Activated CD4-positive, alpha-beta memory T cell treated with anti-CD3 and anti-CD28 coated beads, Interleukin-2, amount 10 ng/mL, durations not matched to agents 7 days and 5 days (primary cell): ENCODE results near the gene MYO3A. TPM values are rescaled to one million over a fixed set of nuclear protein-coding genes. Genes with fewer than 3 reads are reported as not detected.

Experiments used
- CTCF ChIA-PET: fragments of 350-600 bp; sonication (Branson Sonifier 250); formaldehyde crosslinking; loops from one replicate; lab custom pipeline; 2021; ENCODE audit warnings: antibody characterized with exemption, inconsistent platforms; lab: Charles Lee
- POLR2A ChIA-PET: fragments of 350-600 bp; sonication (Branson Sonifier 250); formaldehyde crosslinking; loops from one replicate; lab custom pipeline; 2021; ENCODE audit warnings: antibody characterized with exemption; lab: Charles Lee
- DNase-seq: peaks from one replicate; pipeline ENCODE4 v3.0.0-alpha.2; 2020
- H3K27ac Mint-ChIP-seq: one replicate; pipeline ENCODE4 v1.8.0; 2021; ENCODE audit warnings: mild to moderate bottlenecking, mixed read lengths
- H3K27me3 Mint-ChIP-seq: one replicate; pipeline ENCODE4 v1.8.0; 2021; ENCODE audit warnings: mixed read lengths
- H3K36me3 Mint-ChIP-seq: one replicate; pipeline ENCODE4 v1.8.0; 2021; ENCODE audit warnings: low read depth, mixed read lengths
- H3K4me1 Mint-ChIP-seq: one replicate; pipeline ENCODE4 v1.8.0; 2021; ENCODE audit warnings: mixed read lengths
- H3K4me3 Mint-ChIP-seq: one replicate; pipeline ENCODE4 v1.8.0; 2021; ENCODE audit warnings: mild to moderate bottlenecking, mixed read lengths
- H3K9me3 Mint-ChIP-seq: one replicate; pipeline ENCODE4 v1.8.0; 2021; ENCODE audit warnings: mixed read lengths
- total RNA-seq, 2 experiments: library from RNA; stranded (reverse); gene quantifications; one replicate each; pipeline ENCODE4 v1.2.3, GENCODE V29; 2021

Gene MYO3A
- total RNA-seq, 2 experiments from 2014 or later: not detected

DNA sequence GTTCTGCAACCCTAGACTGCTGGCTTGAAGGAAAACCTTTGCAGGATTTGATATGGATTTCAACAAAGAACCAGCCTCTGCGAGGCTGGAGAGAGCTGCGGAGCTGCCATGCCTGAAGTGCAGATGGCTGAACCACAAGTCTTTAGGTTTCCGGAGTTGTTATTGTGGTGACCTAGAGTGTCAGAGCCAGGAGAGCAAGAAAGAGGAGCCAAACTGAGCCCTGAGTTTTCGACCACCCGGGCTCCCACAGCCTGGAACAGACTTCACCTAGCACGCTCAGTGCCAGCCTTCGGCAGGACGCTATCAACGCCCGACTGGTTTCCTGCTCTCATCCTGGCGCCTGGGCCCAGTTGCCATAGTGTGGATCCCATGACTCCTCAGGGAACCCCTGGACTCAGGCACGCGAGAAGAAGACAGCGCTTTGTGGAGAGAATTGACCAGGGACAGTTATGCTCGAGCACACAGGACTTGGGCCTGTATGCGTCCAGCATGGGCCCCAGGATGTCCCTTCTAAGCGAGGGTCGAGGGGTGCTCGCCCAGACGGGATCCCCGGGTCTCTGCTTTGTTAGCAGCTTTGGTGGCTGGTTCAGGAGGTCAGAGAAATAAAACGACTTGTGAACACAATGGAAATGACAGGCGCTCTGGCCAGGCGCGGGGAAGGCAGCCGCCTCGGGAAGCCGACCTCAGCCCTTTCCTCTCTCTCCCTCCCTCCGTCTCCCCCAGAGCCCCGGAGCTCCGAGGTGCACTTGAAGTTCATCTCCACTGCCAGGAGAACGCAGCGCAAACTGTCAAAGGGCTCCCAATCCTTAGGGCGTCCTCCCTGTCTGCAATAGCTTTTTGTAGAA lies 280.7 kb downstream of the MYO3A start:
- Mint-ChIP-seq H3K27ac (no peak overlapping the region), H3K9me3 (no peaks in the 10 kb centered on the region), H3K27me3 (peaks cover 75% of the 10 kb centered on the region), H3K36me3 (peaks cover 16% of the 10 kb centered on the region), H3K4me3 (no peak overlapping the region), H3K4me1 (peaks cover 27% of the 10 kb centered on the region)
- no peak for DNase-seq
- ChIA-PET POLR2A (no interaction called here), CTCF (no interaction called here)

DNA sequence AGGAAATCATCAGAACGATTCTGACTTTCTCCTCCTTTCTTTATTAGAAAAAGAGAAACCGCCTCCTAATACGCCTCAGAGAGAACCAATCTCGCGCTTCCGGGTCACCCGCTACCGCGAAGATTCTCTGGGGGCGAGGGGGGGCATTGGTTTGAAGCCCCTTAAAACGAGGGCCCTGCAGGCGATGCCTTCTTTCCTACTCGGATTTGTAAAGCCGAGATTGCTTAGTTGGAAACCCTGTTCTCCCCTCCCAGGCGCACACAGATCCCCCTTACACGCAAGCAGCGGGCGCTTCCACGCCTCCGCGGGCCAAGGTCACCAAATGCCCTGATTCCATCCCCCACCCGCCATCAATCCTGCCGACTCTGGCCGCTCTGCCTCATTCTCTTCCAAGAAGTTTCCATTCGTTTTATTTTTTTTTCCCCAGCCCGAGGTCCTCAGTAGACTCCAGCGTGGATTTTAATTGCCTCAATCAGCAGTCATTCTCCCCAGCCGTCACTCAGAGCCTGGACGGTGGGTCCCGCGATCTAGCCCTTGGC lies 281.4 kb downstream of the MYO3A start:
- peaks cover 16% of the 10 kb centered on the region for H3K36me3 Mint-ChIP-seq
- peak overlapping the region; percentile 2 for H3K4me3 Mint-ChIP-seq
- H3K27me3 Mint-ChIP-seq: peaks cover 81% of the 10 kb centered on the region
- peaks cover 27% of the 10 kb centered on the region for H3K4me1 Mint-ChIP-seq
- DNase-seq: no peak
- ChIA-PET CTCF (no interaction called here), POLR2A (no interaction called here)
- no peak overlapping the region for H3K27ac Mint-ChIP-seq
- no peaks in the 10 kb centered on the region for H3K9me3 Mint-ChIP-seq

DNA sequence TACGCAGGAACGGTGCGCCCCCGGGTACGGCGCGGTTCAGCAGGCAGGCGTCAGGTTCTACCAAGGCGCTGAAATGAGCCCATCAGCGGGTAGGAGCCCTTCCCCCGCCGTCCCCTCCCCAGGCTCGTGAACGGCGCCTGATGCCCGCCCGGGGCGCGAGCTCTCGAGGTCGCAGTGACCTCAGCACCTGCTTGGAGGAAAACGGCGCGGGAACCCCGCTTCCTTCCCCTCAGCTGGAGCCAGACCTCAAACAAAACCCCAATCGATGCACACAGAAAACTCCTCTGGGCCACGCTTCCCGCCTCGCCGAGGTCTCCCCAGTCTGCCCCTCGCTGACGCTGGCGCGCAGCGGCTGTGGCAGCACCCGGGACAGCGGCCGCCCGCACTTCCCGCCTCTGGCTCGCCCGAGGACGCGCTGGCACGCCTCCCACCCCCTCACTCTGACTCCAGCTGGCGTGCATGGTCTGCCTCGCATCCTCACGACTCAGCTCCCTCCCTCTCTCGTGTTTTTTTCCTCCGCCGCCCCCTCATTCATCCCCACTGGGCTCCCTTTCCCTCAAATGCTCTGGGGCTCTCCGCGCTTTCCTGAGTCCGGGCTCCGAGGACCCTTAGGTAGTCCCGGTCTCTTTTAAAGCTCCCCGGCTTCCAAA lies 282.0 kb downstream of the MYO3A start:
- no peak for DNase-seq
- Mint-ChIP-seq H3K4me3 (no peak overlapping the region), H3K4me1 (peaks cover 27% of the 10 kb centered on the region), H3K27ac (no peak overlapping the region), H3K27me3 (peaks cover 87% of the 10 kb centered on the region), H3K9me3 (no peaks in the 10 kb centered on the region), H3K36me3 (peaks cover 16% of the 10 kb centered on the region)
- ChIA-PET CTCF (no interaction called here), POLR2A (no interaction called here)

DNA sequence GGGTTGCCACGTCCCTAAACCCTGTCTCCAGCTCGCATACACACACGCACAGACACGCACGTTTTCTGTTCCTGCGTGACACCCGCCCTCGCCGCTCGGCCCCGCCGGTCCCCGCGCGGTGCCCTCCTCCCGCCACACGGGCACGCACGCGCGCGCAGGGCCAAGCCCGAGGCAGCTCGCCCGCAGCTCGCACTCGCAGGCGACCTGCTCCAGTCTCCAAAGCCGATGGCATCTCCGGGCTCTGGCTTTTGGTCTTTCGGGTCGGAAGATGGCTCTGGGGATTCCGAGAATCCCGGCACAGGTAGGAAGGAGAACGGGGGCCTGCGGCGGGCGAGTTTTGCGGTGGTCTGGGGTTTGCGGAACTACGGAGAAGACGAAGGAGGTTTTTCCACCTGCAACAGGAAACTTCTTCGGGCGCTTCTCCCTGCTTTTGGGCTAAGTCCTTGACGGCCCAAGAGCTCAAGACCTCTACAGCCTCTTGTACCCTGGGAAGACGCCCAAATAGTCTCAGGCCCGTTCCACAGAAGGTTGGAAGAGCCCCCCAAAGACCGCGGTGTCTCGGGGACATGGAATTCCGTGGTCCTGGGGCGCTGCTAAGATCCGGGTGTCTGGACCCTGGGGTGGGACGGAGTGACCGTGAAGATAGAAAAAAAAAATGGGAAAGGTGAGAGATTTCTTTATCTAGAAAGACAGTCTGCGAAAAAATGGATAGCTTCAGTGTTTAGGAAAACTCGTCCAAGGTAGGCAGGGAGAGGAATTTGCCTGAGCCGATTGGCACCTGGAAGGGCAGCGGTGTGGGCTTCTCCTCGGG lies 282.8 kb downstream of the MYO3A start, which contains the start of gene GAD2:
GAD2 (plus strand) TSS at position 190 of the 811 bp plus-strand sequence; CDS start at position 226, 36 bp downstream.
- ChIA-PET POLR2A (no interaction called here), CTCF (no interaction called here)
- Mint-ChIP-seq H3K4me3 (peak within 1 kb of the TSS; percentile 2), H3K27me3 (peaks cover 91% of the 10 kb centered on the region), H3K4me1 (peaks cover 27% of the 10 kb centered on the region), H3K36me3 (peaks cover 16% of the 10 kb centered on the region), H3K9me3 (no peaks in the 10 kb centered on the region), H3K27ac (no peak within 1 kb of the TSS)
- DNase-seq: no peak

DNA sequence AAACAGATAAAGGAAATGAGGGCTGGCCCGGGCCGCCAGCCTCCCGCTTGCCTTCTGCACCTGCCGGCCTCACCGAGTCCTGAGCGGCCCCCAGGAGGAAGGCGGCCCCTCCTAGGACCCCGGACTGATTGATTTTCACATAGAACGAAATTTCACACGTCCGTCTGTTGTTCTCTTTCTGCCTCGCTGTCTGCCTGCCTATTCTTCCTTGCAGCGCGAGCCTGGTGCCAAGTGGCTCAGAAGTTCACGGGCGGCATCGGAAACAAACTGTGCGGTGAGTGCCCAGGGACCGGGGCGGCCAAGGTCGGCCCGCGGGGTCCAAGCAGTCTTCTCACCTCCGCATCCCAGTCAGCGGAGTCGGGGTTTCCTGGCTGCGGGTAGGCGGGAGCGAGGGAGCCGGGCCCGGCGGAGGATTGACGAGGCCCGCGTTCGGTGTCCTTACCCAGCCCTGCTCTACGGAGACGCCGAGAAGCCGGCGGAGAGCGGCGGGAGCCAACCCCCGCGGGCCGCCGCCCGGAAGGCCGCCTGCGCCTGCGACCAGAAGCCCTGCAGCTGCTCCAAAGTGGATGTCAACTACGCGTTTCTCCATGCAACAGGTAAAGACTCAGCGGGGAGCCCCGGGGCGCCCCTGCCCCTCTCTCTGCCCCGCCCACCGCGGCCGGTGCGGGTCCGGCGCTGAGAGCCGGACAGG lies 283.5 kb downstream of the MYO3A start:
- no peak for DNase-seq
- peaks cover 92% of the 10 kb centered on the region for H3K27me3 Mint-ChIP-seq
- ChIA-PET CTCF (no interaction called here), POLR2A (no interaction called here)
- H3K27ac Mint-ChIP-seq: no peak overlapping the region
- H3K4me1 Mint-ChIP-seq: peaks cover 27% of the 10 kb centered on the region
- no peaks in the 10 kb centered on the region for H3K9me3 Mint-ChIP-seq
- peaks cover 16% of the 10 kb centered on the region for H3K36me3 Mint-ChIP-seq
- no peak overlapping the region for H3K4me3 Mint-ChIP-seq

DNA sequence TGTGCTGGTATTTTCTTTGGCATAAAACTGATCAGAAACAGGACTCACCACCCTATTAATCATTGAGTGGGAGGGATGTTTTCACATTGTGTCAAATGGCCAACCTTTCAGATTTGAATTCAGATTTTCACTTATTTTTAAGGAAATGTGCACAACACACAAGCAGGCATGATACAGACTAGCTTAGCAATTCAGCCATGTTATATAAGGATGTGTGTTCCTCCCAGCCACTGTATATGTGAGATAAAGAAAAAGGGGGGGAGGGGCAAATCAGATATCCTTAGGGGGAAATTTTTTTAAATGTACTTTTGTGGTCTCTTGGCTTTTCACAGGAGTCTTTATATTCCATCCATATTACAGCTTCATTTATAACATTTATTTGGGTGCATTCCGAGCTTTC lies 285.6 kb downstream of the MYO3A start:
- CTCF ChIA-PET: no interaction called here

DNA sequence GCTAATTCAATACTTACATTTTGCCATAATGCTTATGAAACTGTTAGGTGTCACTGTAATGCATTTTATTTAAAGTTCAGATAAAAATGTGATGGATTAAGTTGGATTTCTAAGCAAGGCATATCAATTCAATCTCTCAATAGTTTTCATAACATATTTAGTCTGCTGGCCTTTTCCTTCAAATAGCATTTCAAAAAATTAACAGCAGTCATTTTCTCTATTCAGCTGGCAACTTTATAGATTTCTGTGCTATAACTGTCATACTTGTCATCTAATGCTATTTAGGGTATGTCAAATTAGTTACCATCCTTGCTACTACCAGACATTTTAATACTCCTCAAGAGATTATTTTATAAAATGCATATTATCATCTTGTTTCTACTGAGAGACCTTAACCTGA lies 286.9 kb downstream of the MYO3A start:
- H3K27ac Mint-ChIP-seq: no peak overlapping the region
- CTCF ChIA-PET: no interaction called here

More for the DNA sequence above, 285.6 kb downstream of the MYO3A start:
- Mint-ChIP-seq H3K4me1 (peaks cover 24% of the 10 kb centered on the region), H3K4me3 (no peak overlapping the region), H3K36me3 (peaks cover 13% of the 10 kb centered on the region), H3K9me3 (no peaks in the 10 kb centered on the region), H3K27me3 (peaks cover 84% of the 10 kb centered on the region), H3K27ac (no peak overlapping the region)
- DNase-seq: no peak
- POLR2A ChIA-PET: no interaction called here

DNA sequence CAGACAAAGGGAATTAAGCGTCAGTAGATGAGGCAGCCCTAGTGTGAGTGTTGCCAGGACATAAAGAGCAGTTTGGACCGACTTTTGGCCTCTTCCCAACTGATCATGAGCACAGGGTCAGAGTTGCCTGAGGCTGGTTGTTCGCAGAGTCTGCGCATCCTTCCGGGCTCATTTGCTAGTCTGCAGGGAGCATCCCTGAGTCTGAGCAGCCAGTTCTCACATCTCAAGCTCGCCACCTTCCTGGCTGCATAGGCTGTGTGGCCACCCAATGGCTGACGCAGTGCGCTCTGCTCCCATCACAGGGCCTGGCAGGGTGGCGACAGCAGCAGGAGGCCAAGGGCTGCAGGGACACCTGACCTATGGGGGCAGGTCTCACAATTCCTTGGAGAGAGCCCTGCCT lies 287.5 kb downstream of the MYO3A start:
- H3K36me3 Mint-ChIP-seq: peaks cover 7% of the 10 kb centered on the region
- peaks cover 71% of the 10 kb centered on the region for H3K27me3 Mint-ChIP-seq
- H3K9me3 Mint-ChIP-seq: no peaks in the 10 kb centered on the region
- no peak overlapping the region for H3K27ac Mint-ChIP-seq
- DNase-seq: no peak
- H3K4me1 Mint-ChIP-seq: peaks cover 15% of the 10 kb centered on the region
- POLR2A ChIA-PET: no interaction called here
- CTCF ChIA-PET: no interaction called here
- no peak overlapping the region for H3K4me3 Mint-ChIP-seq

More for the DNA sequence above, 286.9 kb downstream of the MYO3A start:
- no peak for DNase-seq
- Mint-ChIP-seq H3K27me3 (peaks cover 76% of the 10 kb centered on the region), H3K9me3 (no peaks in the 10 kb centered on the region), H3K4me3 (no peak overlapping the region), H3K36me3 (peaks cover 9% of the 10 kb centered on the region), H3K4me1 (peaks cover 20% of the 10 kb centered on the region)
- POLR2A ChIA-PET: no interaction called here

DNA sequence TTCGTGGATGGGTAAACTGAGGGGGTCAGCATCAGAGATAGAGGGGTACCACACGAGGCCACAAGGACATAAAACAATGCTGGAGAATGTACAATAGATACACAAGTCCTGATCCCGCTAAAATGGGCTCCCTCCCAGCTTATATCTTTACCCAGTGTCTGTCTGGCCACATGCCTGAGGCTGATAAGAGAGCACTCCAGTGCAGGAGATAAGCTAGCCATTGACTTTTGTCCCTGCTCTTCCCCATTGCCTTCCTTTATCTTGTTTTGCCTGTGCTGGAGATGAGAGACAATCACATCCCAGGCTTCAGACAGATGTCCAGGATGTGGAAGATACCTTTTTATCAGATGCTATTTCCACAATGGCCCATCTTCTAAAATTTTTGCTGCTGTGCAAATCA lies 288.5 kb downstream of the MYO3A start:
- DNase-seq: no peak
- H3K4me1 Mint-ChIP-seq: peaks cover 7% of the 10 kb centered on the region
- CTCF ChIA-PET: no interaction called here

DNA sequence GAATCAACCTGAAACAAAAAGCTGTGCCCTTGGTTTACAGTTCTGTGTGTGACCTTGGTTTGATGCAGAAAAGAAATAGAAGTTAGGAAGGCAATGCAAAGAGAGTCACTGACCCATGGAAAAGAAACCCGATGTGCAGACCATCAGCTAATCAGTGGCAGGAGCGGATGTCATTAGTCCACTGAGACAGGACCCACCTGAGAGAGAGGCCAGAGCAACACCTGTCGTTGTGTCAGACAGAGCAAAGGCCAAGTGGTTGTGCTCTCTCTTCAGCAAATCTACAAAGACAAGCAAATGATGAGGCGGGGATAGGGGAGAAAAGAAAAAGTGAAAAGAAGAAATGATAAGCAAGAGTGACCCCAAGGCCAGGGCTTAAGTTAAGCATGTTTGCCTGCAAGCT lies 291.3 kb downstream of the MYO3A start:
- no peaks in the 10 kb centered on the region for H3K4me1 Mint-ChIP-seq
- DNase-seq: no peak
- no peak overlapping the region for H3K27ac Mint-ChIP-seq
- ChIA-PET CTCF (interaction anchor here (0.8 kb wide), 1 partner anchor 309 kb away, joined by 4 read pairs; no protein-coding TSS in a partner anchor), POLR2A (no interaction called here)
- no peak overlapping the region for H3K4me3 Mint-ChIP-seq
- H3K36me3 Mint-ChIP-seq: no peaks in the 10 kb centered on the region
- no peaks in the 10 kb centered on the region for H3K9me3 Mint-ChIP-seq
- H3K27me3 Mint-ChIP-seq: peaks cover 39% of the 10 kb centered on the region

More for the DNA sequence above, 288.5 kb downstream of the MYO3A start:
- H3K27ac Mint-ChIP-seq: no peak overlapping the region
- H3K9me3 Mint-ChIP-seq: no peaks in the 10 kb centered on the region
- H3K27me3 Mint-ChIP-seq: peaks cover 60% of the 10 kb centered on the region
- no peak overlapping the region for H3K4me3 Mint-ChIP-seq
- POLR2A ChIA-PET: no interaction called here
- peaks cover 3% of the 10 kb centered on the region for H3K36me3 Mint-ChIP-seq

DNA sequence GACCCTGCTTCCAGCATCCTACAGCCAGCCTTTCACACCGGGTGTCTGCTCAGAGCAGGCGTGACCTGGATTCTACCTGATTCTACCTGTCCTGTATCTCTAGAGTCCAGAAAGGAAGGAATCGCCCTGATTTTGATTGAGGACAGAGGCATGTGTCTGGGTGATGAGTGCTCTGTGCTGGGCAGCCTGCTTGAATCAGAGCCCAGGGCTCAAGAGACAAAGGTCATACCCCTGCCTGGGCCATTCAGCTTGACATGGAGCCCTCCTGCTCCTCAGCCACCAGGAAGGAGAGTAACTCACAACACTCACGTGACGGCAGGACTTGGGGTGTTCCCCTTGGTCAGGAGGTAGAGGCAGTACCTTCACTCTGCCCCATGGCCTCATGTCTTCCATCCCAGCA lies 293.8 kb downstream of the MYO3A start:
- Mint-ChIP-seq H3K9me3 (no peaks in the 10 kb centered on the region), H3K4me1 (no peaks in the 10 kb centered on the region), H3K27me3 (peaks cover 15% of the 10 kb centered on the region), H3K36me3 (no peaks in the 10 kb centered on the region), H3K4me3 (no peak overlapping the region), H3K27ac (no peak overlapping the region)
- no peak for DNase-seq
- POLR2A ChIA-PET: no interaction called here
- CTCF ChIA-PET: no interaction called here

DNA sequence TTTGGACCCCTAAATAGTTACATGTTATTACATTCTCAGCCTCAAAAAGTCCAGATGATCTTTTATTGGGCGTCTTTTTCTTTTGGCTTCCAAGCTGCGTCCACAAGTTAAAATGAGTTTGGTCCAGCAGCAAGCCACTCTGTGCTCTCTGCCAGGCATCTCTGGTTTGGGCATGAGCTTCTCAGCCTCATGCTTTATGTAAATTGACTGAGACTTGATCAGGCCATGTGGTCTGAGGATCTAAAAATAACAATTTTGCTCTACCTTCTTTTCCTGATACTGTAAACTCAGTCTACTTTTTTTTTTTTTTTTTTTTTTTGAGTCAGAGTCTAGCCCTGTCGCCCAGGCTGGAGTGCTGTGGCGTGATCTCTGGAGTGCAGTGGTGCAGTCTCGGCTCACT lies 298.1 kb downstream of the MYO3A start:
- no peak for DNase-seq
- POLR2A ChIA-PET: no interaction called here
- Mint-ChIP-seq H3K4me1 (no peaks in the 10 kb centered on the region), H3K36me3 (no peaks in the 10 kb centered on the region), H3K9me3 (no peaks in the 10 kb centered on the region), H3K27ac (no peak overlapping the region), H3K4me3 (no peak overlapping the region), H3K27me3 (peaks cover 4% of the 10 kb centered on the region)
- CTCF ChIA-PET: no interaction called here
